HEK293 (cell line): ENCODE measurements around the gene ADD1.

Experiments used
- CTCF ChIA-PET: fragments of 350-600 bp; formaldehyde crosslinking; extraction: SDS; loops from one replicate; lab custom pipeline; 2021; ENCODE audit warnings: antibody characterized with exemption; lab: Yijun Ruan, JAX
- POLR2A ChIA-PET: fragments of 300-600 bp; formaldehyde crosslinking; extraction: SDS; loops from one replicate; lab custom pipeline; 2020; ENCODE audit warnings: antibody characterized with exemption, inconsistent platforms; lab: Yijun Ruan, JAX
- H3K27ac ChIP-seq: fragments of 200-500 bp; sonication (Bioruptor generic); 2 replicates; pipeline ENCODE4 v1.5.1; 2014; ENCODE audit warnings: low read depth, low read length, control low read depth, inconsistent platforms; ENCODE audit errors: extremely low read depth
- H3K36me3 ChIP-seq, 2 experiments: fragments of 200-500 bp in 1 of 2; sonication (Bioruptor generic) in 1 of 2; 1 replicate in 1 of 2; 2 replicates in 1 of 2; pipeline ENCODE4 v1.5.1; 2014 to 2017; ENCODE audit warnings: inconsistent platforms in 2 of 2, low read length in 2 of 2; ENCODE audit not compliant: control insufficient read depth in 2 of 2, insufficient read depth in 1 of 2
- H3K4me1 ChIP-seq: fragments of 200-500 bp; sonication (Bioruptor generic); 2 replicates; pipeline ENCODE4 v1.5.1; 2014; ENCODE audit warnings: mild to moderate bottlenecking, low read length, inconsistent platforms; ENCODE audit not compliant: control insufficient read depth, insufficient read depth
- H3K4me3 ChIP-seq: 2 replicates; pipeline ENCODE4 v1.5.1; 2011; ENCODE audit warnings: low read depth, mild to moderate bottlenecking, control low read depth, low read length, moderate library complexity
- H3K9me3 ChIP-seq: fragments of 200-500 bp; sonication (Bioruptor generic); 2 replicates; pipeline ENCODE4 v1.5.1; 2014; ENCODE audit warnings: low read depth, low read length, inconsistent platforms; ENCODE audit not compliant: control insufficient read depth, insufficient read depth
- EGR2 ChIP-seq: fragments of 450-650 bp; formaldehyde crosslinking; IDR thresholded peaks from 2 replicates; pipeline ENCODE4 v1.5.1; 2016; ENCODE audit warnings: low read depth, missing biosample characterization, missing genetic modification characterization
- GFI1B ChIP-seq: fragments of 450-650 bp; formaldehyde crosslinking; IDR thresholded peaks from 2 replicates; pipeline ENCODE4 v1.5.1; 2016; ENCODE audit warnings: missing biosample characterization, missing genetic modification characterization
- GLIS2 ChIP-seq: fragments of 450-650 bp; formaldehyde crosslinking; IDR thresholded peaks from 2 replicates; pipeline ENCODE4 v1.5.1; 2016; ENCODE audit warnings: missing biosample characterization, missing genetic modification characterization
- REST ChIP-seq: fragments of 450-650 bp; formaldehyde crosslinking; IDR thresholded peaks from 2 replicates; pipeline ENCODE4 v1.5.1; 2016; ENCODE audit warnings: missing biosample characterization, missing genetic modification characterization
- ZBTB20 ChIP-seq: fragments of 450-650 bp; formaldehyde crosslinking; IDR thresholded peaks from 2 replicates; pipeline ENCODE4 v1.5.1; 2016; ENCODE audit warnings: missing biosample characterization, missing genetic modification characterization
- ZBTB7A ChIP-seq: fragments of 450-650 bp; formaldehyde crosslinking; IDR thresholded peaks from 2 replicates; pipeline ENCODE4 v1.5.1; 2016; ENCODE audit warnings: low read depth, missing biosample characterization, missing genetic modification characterization
- ZFHX2 ChIP-seq: fragments of 450-650 bp; formaldehyde crosslinking; conservative IDR thresholded peaks from 2 replicates; pipeline ENCODE4 v1.5.1; 2016; ENCODE audit warnings: missing biosample characterization, missing genetic modification characterization
- ZFP37 ChIP-seq: fragments of 450-650 bp; formaldehyde crosslinking; IDR thresholded peaks from 2 replicates; pipeline ENCODE4 v1.5.1; 2016; ENCODE audit warnings: missing biosample characterization, missing genetic modification characterization
- ZNF239 ChIP-seq: fragments of 450-650 bp; formaldehyde crosslinking; IDR thresholded peaks from 2 replicates; pipeline ENCODE4 v1.5.1; 2016; ENCODE audit warnings: missing biosample characterization, missing genetic modification characterization
- ZNF324 ChIP-seq: fragments of 450-650 bp; formaldehyde crosslinking; IDR thresholded peaks from 2 replicates; pipeline ENCODE4 v1.5.1; 2016; ENCODE audit warnings: missing biosample characterization, missing genetic modification characterization
- ZNF335 ChIP-seq: fragments of 450-650 bp; formaldehyde crosslinking; conservative IDR thresholded peaks from 2 replicates; pipeline ENCODE4 v1.5.1; 2016; ENCODE audit warnings: missing biosample characterization, missing genetic modification characterization
- ZNF341 ChIP-seq: fragments of 450-650 bp; formaldehyde crosslinking; IDR thresholded peaks from 2 replicates; pipeline ENCODE4; 2016; ENCODE audit warnings: low read depth, missing biosample characterization, missing genetic modification characterization
- ZNF488 ChIP-seq: fragments of 450-650 bp; formaldehyde crosslinking; IDR thresholded peaks from 2 replicates; pipeline ENCODE4 v1.5.1; 2016; ENCODE audit warnings: missing biosample characterization, missing genetic modification characterization
- ZNF514 ChIP-seq: fragments of 450-650 bp; formaldehyde crosslinking; IDR thresholded peaks from 2 replicates; pipeline ENCODE4 v1.5.1; 2016; ENCODE audit warnings: missing biosample characterization, missing genetic modification characterization
- ZNF561 ChIP-seq: fragments of 450-650 bp; IDR thresholded peaks from 2 replicates; pipeline ENCODE4 v1.5.1; 2018; ENCODE audit warnings: missing biosample characterization, missing genetic modification characterization, borderline replicate concordance
- ZNF571 ChIP-seq: fragments of 450-650 bp; formaldehyde crosslinking; IDR thresholded peaks from 2 replicates; pipeline ENCODE4 v1.5.0; 2017; ENCODE audit warnings: missing biosample characterization, missing genetic modification characterization
- ZNF580 ChIP-seq: fragments of 450-650 bp; formaldehyde crosslinking; IDR thresholded peaks from 2 replicates; pipeline ENCODE4 v1.5.1; 2016; ENCODE audit warnings: missing biosample characterization, missing genetic modification characterization
- ZNF621 ChIP-seq: fragments of 450-650 bp; formaldehyde crosslinking; IDR thresholded peaks from 2 replicates; pipeline ENCODE4 v1.5.1; 2017; ENCODE audit warnings: missing biosample characterization, missing genetic modification characterization
- ZNF776 ChIP-seq: fragments of 450-650 bp; formaldehyde crosslinking; IDR thresholded peaks from 2 replicates; pipeline ENCODE4 v1.5.0; 2017; ENCODE audit warnings: missing biosample characterization, missing genetic modification characterization, borderline replicate concordance
- ZNF785 ChIP-seq: fragments of 450-650 bp; formaldehyde crosslinking; IDR thresholded peaks from 2 replicates; pipeline ENCODE4 v1.5.1; 2016; ENCODE audit warnings: missing biosample characterization, missing genetic modification characterization
- TF ChIP-seq, protein P1 (sequence below): fragments of 450-650 bp; formaldehyde crosslinking; IDR thresholded peaks from 2 replicates; pipeline ENCODE4 v1.5.1; 2016; ENCODE audit warnings: missing biosample characterization, missing genetic modification characterization

Gene ADD1

GRCh38 chr4:2843941-2844584 lies 419 bp downstream of the ADD1 start:
- Histone ChIP-seq H3K4me1 (no peaks in the 10 kb centered on the region), H3K4me3 (peak overlapping the region; percentile 83), H3K27ac (peak overlapping the region; percentile 65; the same call in 1 of the 2 replicates), H3K36me3 (no peaks in the 10 kb centered on the region), H3K9me3 (no peaks in the 10 kb centered on the region)
- ChIA-PET POLR2A (interaction anchor here (0.7 kb wide), 1 partner anchor 67 kb away, joined by 4 read pairs; no protein-coding TSS in a partner anchor), CTCF (no interaction called here)
- TF ChIP-seq ZFHX2 (tag by site-specific recombination): no peak
- TF ChIP-seq ZBTB7A: 0 out of 2 replicates have a peak, but pooled peaks have one; percentile 60
- TF ChIP-seq ZBTB20: peak; percentile 17; the same call in 1 of the 2 replicates
- TF ChIP-seq ZNF335: peak; percentile 60
- 0 out of 2 replicates have a peak, but pooled peaks have one; percentile 4 for TF ChIP-seq EGR2

DNA sequence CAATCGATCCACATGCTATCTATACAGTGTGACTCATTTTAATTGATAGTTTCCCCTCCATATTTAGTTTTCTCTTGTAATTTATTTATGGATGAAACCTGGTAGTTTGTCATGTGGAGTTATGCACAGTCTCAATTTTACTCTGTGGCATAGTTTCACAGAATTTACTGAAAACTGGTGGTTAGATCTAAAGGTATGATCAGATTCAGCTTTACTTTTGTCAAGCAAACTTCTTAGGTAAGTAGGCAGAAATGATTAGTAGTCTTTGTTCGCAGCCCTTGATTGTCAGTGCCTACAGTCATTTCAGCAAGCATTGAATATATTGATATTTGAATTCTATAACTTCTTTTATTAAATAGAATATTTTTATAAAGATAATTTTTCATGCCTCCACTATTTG lies 2.5 kb downstream of the ADD1 start:
- Histone ChIP-seq H3K9me3 (no peaks in the 10 kb centered on the region), H3K4me3 (no peak overlapping the region), H3K27ac (no peak overlapping the region), H3K4me1 (no peaks in the 10 kb centered on the region), H3K36me3 (no peaks in the 10 kb centered on the region)
- TF ChIP-seq REST (tag by site-specific recombination): no peak
- no peak for TF ChIP-seq ZFP37 (tag by site-specific recombination)
- no peak for TF ChIP-seq GFI1B
- no peak for TF ChIP-seq ZFHX2 (tag by site-specific recombination)
- TF ChIP-seq ZNF514: no peak
- TF ChIP-seq ZNF776 (tag by site-specific recombination): no peak
- no peak for TF ChIP-seq GLIS2 (tag by site-specific recombination)
- TF ChIP-seq ZNF561 (tag by site-specific recombination): no peak
- no peak for TF ChIP-seq ZNF571 (tag by site-specific recombination)
- no peak for TF ChIP-seq ZNF239 (tag by site-specific recombination)
- TF ChIP-seq, protein P1, sequence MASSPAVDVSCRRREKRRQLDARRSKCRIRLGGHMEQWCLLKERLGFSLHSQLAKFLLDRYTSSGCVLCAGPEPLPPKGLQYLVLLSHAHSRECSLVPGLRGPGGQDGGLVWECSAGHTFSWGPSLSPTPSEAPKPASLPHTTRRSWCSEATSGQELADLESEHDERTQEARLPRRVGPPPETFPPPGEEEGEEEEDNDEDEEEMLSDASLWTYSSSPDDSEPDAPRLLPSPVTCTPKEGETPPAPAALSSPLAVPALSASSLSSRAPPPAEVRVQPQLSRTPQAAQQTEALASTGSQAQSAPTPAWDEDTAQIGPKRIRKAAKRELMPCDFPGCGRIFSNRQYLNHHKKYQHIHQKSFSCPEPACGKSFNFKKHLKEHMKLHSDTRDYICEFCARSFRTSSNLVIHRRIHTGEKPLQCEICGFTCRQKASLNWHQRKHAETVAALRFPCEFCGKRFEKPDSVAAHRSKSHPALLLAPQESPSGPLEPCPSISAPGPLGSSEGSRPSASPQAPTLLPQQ (tag by site-specific recombination): no peak
- no peak for TF ChIP-seq ZNF785 (tag by site-specific recombination)
- TF ChIP-seq ZNF580: no peak
- TF ChIP-seq ZNF621 (tag by site-specific recombination): no peak
- TF ChIP-seq ZNF488 (tag by site-specific recombination): no peak
- no peak for TF ChIP-seq ZNF341
- TF ChIP-seq ZNF324: no peak
- POLR2A ChIA-PET: no interaction called here
- CTCF ChIA-PET: no interaction called here
